Esophagus squamous epithelium (tissue), 4 donors: ENCODE measurements around the gene NRCAM.

ENCODE experiments used
- POLR2A ChIP-seq, 4 donors: fragments of 450-650 bp; IDR thresholded peaks; one replicate each; pipeline ENCODE4 v1.6.1; 2017; ENCODE audit warnings: antibody characterized with exemption in 4 of 4, mild to moderate bottlenecking in 4 of 4, moderate library complexity in 3 of 4
- TF ChIP-seq, protein P1 (sequence below), 6 experiments: fragments of 450-650 bp in 4 of 6; fragments of 200-600 bp in 2 of 6; sonication (generic) in 2 of 6; IDR thresholded peaks; one replicate each; pipeline ENCODE4 v1.5.1; 2016 to 2019; ENCODE audit warnings: antibody characterized with exemption in 6 of 6, mild to moderate bottlenecking in 4 of 6, moderate library complexity in 4 of 6

DNA sequence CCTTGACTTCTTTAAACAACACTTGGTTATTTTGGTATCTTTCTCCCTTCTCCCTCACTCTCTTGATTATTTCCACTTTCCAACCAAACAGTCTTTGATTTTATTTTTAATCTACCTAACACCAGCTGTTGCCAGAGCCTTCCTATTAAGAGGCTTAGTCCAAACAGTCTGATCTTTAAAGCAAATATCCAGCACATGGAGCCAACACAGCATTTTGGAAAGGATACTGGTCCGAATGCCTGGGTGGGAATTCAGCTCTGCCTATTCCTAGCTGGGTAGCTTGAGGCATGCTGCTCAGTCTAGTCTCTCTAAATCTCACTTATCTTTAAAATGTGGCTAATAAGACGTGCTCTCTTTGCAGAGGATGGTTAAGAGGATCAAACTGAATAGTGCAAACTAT is 129.3 kb downstream of the NRCAM start:
- TF ChIP-seq, protein P1, sequence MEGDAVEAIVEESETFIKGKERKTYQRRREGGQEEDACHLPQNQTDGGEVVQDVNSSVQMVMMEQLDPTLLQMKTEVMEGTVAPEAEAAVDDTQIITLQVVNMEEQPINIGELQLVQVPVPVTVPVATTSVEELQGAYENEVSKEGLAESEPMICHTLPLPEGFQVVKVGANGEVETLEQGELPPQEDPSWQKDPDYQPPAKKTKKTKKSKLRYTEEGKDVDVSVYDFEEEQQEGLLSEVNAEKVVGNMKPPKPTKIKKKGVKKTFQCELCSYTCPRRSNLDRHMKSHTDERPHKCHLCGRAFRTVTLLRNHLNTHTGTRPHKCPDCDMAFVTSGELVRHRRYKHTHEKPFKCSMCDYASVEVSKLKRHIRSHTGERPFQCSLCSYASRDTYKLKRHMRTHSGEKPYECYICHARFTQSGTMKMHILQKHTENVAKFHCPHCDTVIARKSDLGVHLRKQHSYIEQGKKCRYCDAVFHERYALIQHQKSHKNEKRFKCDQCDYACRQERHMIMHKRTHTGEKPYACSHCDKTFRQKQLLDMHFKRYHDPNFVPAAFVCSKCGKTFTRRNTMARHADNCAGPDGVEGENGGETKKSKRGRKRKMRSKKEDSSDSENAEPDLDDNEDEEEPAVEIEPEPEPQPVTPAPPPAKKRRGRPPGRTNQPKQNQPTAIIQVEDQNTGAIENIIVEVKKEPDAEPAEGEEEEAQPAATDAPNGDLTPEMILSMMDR (IDR thresholded peaks at IDR 0.05): no peak
- TF ChIP-seq POLR2A (IDR thresholded peaks at IDR 0.05): no peak
